ENCODE data around the gene AVP.
"Not testable (repeated sequence)": the region's sequence is repeated elsewhere in the genome, so short reads cannot be mapped to it uniquely, and the experiment has no call there.

Gene AVP

GRCh38 chr20:3082955-3083952, 1.3 kb downstream of the AVP start:
- no peak for DNase-seq (ENCODE audit: low spot score)

GRCh38 chr20:3082306-3082951, 2.1 kb downstream of the AVP start:
- no peak for DNase-seq (ENCODE audit: low spot score)

- no peak for DNase-seq (ENCODE audit: low spot score)
Measured at GRCh38 chr20:3081641-3082040, 2.9 kb downstream of the AVP start.

GRCh38 chr20:3080939-3081388, 3.6 kb downstream of the AVP start:
- DNase-seq (ENCODE audit: low spot score) = no peak

- no peak for DNase-seq (ENCODE audit: low spot score)
Measured at GRCh38 chr20:3077618-3078134, 6.8 kb downstream of the AVP start.

GRCh38 chr20:3075315-3075714, 9.2 kb downstream of the AVP start:
- DNase-seq (ENCODE audit: low spot score) = not testable (repeated sequence)

- DNase-seq (ENCODE audit: low spot score) = no peak
Measured at GRCh38 chr20:3074812-3075211, 9.7 kb downstream of the AVP start.

GRCh38 chr20:3073251-3073643, 11.3 kb downstream of the AVP start:
- not testable (repeated sequence) for DNase-seq (ENCODE audit: low spot score)

- no peak for DNase-seq (ENCODE audit: low spot score)
Measured at GRCh38 chr20:3072530-3073250, 11.8 kb downstream of the AVP start.

GRCh38 chr20:3071610-3072529, 12.7 kb downstream of the AVP start, which contains the start of gene OXT:
Gene OXT (plus strand): TSS chr20:3071620. CDS start chr20:3071656, 36 bp downstream.
- DNase-seq (ENCODE audit: low spot score) = peak; percentile 75

GRCh38 chr20:3071266-3071609, 13.3 kb downstream of the AVP start:
- no peak for DNase-seq (ENCODE audit: low spot score)

GRCh38 chr20:3070725-3071124, 13.8 kb downstream of the AVP start:
- DNase-seq (ENCODE audit: low spot score) = no peak

- DNase-seq (ENCODE audit: low spot score) = peak; percentile 31
Measured at GRCh38 chr20:3068986-3069900, 15.3 kb downstream of the AVP start.

GRCh38 chr20:3068075-3068474, 16.4 kb downstream of the AVP start:
- DNase-seq (ENCODE audit: low spot score) = no peak

- no peak for DNase-seq (ENCODE audit: low spot score)
Measured at GRCh38 chr20:3067139-3068014, 17.1 kb downstream of the AVP start.

GRCh38 chr20:3064119-3064518, 20.4 kb downstream of the AVP start:
- DNase-seq (ENCODE audit: low spot score) = not testable (repeated sequence)

GRCh38 chr20:3059489-3059888, 25.0 kb downstream of the AVP start:
- DNase-seq (ENCODE audit: low spot score) = no peak

GRCh38 chr20:3051385-3052019, 33.0 kb downstream of the AVP start:
- no peak for DNase-seq (ENCODE audit: low spot score)
